AG04450 (cell line): ENCODE results near the gene FPGS. TPM values are rescaled to one million over a fixed set of nuclear protein-coding genes. Genes with fewer than 3 reads are reported as not detected.

Experiments
- CTCF ChIA-PET: fragments of 300-600, 350-600 bp; formaldehyde crosslinking; extraction: SDS; loops from one replicate; lab custom pipeline; 2022; ENCODE audit warnings: antibody characterized with exemption, inconsistent platforms; lab: Charles Lee
- POLR2A ChIA-PET: fragments of 350-600 bp; formaldehyde crosslinking; extraction: SDS; loops from one replicate; lab custom pipeline; 2021; ENCODE audit warnings: antibody characterized with exemption, inconsistent platforms; lab: Yijun Ruan, JAX
- DNase-seq: peaks from one replicate; pipeline ENCODE4 v3.0.0-alpha.2; 2011; ENCODE audit warnings: low read depth, low spot score
- H3K27ac ChIP-seq: one replicate; pipeline ENCODE4 v1.5.1; 2012; ENCODE audit warnings: low read depth, low read length, control low read depth
- H3K27me3 ChIP-seq: one replicate; pipeline ENCODE4 v1.6.0; 2012; ENCODE audit warnings: low read length; ENCODE audit not compliant: control insufficient read depth, insufficient read depth
- H3K4me3 ChIP-seq: 2 replicates; pipeline ENCODE4 v1.5.1; 2011; ENCODE audit warnings: mild to moderate bottlenecking, low read depth, low read length, control low read depth
- H3K9me3 ChIP-seq: 2 replicates; pipeline ENCODE4 v1.5.1; 2012; ENCODE audit warnings: low read length; ENCODE audit not compliant: control insufficient read depth, insufficient read depth
- polyA minus RNA-seq: library from RNA; depleted of rRNA, polyadenylated mRNA; stranded (reverse); fragments of >200 nt; gene quantifications from 2 replicates; pipeline ENCODE4 v1.2.3, GENCODE V29; 2011; rRNA and poly(A)+ RNA removed
- polyA plus RNA-seq: library from polyadenylated mRNA; depleted of rRNA; stranded (reverse); fragments of >200 nt; gene quantifications from 2 replicates; pipeline ENCODE4 v1.2.3, GENCODE V29; 2011; rRNA removed
- TF ChIP-seq, protein P1 (sequence below): IDR thresholded peaks from 2 replicates; pipeline ENCODE4 v1.5.1; 2011; ENCODE audit warnings: low read depth, low read length, control low read depth, inconsistent platforms

The FPGS gene, protein sequence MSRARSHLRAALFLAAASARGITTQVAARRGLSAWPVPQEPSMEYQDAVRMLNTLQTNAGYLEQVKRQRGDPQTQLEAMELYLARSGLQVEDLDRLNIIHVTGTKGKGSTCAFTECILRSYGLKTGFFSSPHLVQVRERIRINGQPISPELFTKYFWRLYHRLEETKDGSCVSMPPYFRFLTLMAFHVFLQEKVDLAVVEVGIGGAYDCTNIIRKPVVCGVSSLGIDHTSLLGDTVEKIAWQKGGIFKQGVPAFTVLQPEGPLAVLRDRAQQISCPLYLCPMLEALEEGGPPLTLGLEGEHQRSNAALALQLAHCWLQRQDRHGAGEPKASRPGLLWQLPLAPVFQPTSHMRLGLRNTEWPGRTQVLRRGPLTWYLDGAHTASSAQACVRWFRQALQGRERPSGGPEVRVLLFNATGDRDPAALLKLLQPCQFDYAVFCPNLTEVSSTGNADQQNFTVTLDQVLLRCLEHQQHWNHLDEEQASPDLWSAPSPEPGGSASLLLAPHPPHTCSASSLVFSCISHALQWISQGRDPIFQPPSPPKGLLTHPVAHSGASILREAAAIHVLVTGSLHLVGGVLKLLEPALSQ
- 24.8 and 34.6 TPM in 2 replicates for polyA plus RNA-seq
- polyA minus RNA-seq, result 36.9 and 48.0 TPM in 2 replicates

DNA sequence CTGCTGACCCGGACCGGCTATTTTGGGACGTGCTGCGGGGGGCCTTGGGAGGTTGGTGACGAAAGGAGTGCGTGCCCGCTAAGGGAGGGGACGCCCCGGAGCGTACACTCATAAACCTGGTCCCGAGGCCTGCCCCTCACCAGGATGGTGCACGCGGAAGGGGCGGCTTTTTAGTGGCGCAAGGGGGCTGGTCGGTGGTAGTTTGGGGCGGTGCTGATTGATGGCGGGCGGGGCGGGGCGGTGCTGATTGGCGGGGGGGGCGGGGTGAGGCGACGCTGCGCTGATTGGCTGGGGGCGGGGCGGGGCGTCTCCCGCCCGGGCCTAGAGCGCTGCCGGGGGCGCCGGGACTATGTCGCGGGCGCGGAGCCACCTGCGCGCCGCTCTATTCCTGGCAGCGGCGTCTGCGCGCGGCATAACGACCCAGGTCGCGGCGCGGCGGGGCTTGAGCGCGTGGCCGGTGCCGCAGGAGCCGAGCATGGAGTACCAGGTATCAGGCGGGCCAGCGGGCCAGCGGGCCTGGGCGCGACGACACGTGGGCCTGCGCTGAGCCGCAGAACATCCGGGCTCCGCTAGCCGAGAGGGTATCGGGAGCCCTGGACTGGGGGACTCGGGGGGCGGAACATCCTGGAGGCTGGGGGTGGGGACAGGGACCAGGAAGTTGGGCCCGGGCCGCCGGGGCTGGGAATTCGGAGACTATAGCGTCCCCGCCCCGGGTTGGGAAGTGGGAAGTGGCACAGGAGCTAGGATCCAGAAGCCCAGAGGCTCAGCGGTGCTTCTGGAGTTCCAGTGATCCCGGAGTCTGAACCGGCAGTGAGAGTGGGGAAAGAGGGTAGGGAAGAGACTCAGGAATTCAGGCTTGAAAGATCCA is at the start of gene FPGS:
Gene FPGS (plus strand): TSS at position 307 of the 868 bp plus-strand sequence. CDS start 43 bp downstream, at position 350.
- POLR2A ChIA-PET, result interaction anchor here (0.6 to 1.6 kb wide), 13 partner anchors 9 to 312 kb away, joined by 3 to 8 read pairs (median 4); partner anchors contain the start of gene ENG
- TF ChIP-seq, protein P1, sequence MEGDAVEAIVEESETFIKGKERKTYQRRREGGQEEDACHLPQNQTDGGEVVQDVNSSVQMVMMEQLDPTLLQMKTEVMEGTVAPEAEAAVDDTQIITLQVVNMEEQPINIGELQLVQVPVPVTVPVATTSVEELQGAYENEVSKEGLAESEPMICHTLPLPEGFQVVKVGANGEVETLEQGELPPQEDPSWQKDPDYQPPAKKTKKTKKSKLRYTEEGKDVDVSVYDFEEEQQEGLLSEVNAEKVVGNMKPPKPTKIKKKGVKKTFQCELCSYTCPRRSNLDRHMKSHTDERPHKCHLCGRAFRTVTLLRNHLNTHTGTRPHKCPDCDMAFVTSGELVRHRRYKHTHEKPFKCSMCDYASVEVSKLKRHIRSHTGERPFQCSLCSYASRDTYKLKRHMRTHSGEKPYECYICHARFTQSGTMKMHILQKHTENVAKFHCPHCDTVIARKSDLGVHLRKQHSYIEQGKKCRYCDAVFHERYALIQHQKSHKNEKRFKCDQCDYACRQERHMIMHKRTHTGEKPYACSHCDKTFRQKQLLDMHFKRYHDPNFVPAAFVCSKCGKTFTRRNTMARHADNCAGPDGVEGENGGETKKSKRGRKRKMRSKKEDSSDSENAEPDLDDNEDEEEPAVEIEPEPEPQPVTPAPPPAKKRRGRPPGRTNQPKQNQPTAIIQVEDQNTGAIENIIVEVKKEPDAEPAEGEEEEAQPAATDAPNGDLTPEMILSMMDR, result no peak
- Histone ChIP-seq H3K27ac (peak within 1 kb of the TSS; percentile 86), H3K27me3 (no peaks in the 10 kb centered on the region), H3K4me3 (peak within 1 kb of the TSS; percentile 79), H3K9me3 (no peaks in the 10 kb centered on the region)
- CTCF ChIA-PET, result interaction anchor here (1.0 kb wide), 2 partner anchors 11 to 67 kb away, joined by 3 read pairs; no protein-coding TSS in a partner anchor
- DNase-seq, result no peak

DNA sequence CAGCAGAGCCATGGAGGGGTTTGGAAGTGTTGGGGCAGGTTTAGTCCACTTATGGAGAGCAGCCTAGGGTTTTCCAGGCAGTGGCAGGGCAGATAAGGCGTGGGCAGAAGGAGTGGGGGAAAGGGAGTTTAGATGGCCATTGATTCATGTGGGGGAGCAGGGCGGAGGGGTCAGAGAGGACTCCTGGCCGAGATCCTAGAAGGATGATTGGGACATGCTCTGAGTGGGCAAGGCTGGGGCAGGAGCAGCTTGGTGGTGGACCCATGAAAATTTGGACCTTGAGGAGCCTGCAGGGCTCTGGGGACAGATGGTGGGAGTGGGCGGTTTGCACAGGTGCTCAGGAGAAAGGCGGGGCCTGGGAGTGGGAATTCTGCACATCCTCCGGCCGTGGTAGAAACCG is 49.5 kb upstream of the FPGS start:
- Histone ChIP-seq H3K9me3 (no peaks in the 10 kb centered on the region; the same call in 1 of the 2 replicates), H3K27me3 (peaks cover 36% of the 10 kb centered on the region), H3K4me3 (no peak overlapping the region), H3K27ac (no peak overlapping the region)
- TF ChIP-seq, protein P1, result no peak
- ChIA-PET CTCF (no interaction called here), POLR2A (no interaction called here)
- DNase-seq, result no peak

DNA sequence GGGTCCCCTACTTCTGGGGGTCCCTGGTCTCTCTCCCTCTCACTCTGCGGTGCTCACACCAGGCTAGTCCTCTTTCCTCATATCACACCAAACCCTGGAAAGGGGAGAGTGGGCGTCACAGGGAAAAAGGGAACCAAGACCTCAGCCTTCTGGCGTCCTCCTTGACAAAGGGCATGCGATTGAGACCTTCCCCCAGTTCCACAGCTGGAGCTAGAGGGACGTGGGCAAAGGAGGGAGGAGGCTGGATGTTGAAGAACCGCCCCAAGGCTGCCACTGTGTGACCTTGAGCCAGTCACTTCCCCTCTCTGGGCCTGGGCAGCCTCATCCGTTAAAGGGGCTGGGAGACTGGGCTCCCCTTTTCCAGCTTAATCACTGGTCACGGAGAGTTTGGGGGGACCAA is 49.1 kb upstream of the FPGS start:
- POLR2A ChIA-PET, result no interaction called here
- Histone ChIP-seq H3K9me3 (no peaks in the 10 kb centered on the region; the same call in 1 of the 2 replicates), H3K27me3 (peaks cover 33% of the 10 kb centered on the region)

DNA sequence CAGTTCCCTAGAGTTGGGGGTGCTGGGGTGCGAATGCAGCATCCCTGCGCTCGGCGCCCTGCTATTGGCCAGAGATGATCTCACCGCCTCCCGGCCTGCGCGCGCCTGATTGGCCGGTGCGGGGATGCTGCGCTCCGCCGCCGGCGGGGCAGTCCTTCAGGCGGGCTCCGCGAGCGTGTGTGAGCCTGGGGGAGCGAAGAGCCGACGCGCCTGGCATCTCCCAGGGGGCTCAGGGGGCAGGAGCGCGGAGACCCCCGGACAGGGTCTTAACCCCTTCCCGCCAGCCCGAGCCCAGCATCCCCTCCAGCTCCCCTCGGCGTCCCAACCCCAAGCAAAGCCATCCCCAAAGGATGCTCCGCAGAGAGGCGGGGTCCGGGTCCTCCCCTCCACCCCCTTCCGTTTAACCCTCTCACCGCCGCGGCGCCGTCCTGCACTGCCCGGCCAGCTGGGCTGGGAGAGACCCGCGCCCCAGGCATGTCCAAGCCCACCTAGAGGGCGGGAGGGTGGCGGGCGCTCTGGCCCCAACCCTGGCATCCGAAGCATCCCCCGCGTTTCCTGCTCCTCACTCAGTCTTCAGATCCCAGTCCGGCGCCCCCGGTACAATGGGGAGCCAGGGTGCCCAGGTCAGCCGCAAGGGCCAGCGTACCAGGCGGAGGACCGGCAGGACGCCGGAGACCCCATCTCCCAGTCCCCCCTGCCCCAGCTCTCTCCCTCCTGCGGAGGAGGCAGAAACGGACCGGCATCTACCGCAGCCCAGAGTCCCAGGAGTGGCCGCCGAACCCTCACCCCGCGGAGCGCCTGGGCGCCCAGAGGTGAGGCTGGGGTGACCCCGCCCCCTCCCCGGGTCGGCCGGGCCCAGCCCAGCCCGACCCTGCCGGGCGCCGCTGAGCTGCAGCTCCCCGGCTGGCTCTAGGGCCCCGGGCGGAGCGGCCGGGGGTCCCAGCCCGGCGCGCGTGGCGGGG is 48.3 kb upstream of the FPGS start:
- H3K4me3 ChIP-seq, result no peak overlapping the region
- no peak for DNase-seq
- H3K9me3 ChIP-seq, result no peaks in the 10 kb centered on the region; the same call in 1 of the 2 replicates
- H3K27ac ChIP-seq, result no peak overlapping the region
- H3K27me3 ChIP-seq, result peaks cover 31% of the 10 kb centered on the region
- TF ChIP-seq, protein P1, result no peak
- ChIA-PET POLR2A (no interaction called here), CTCF (no interaction called here)

More for the DNA sequence above, 49.1 kb upstream of the FPGS start:
- CTCF ChIA-PET, result no interaction called here
- no peak for DNase-seq
- TF ChIP-seq, protein P1, result no peak
- no peak overlapping the region for H3K27ac ChIP-seq
- H3K4me3 ChIP-seq, result no peak overlapping the region
